Left lung (tissue), 10 donors: ENCODE results near the gene THSD8. TPM values are rescaled to one million over a fixed set of nuclear protein-coding genes. Genes with fewer than 3 reads are reported as not detected.
"Not testable (repeated sequence)": the region's sequence is repeated elsewhere in the genome, so short reads cannot be mapped to it uniquely, and the experiment has no call there.

Experiments
- ATAC-seq: fragments of 200-7000 bp; cut with Tn5 transposase; one replicate; pipeline ENCODE4 v1.9.1; 2020; ENCODE audit warnings: moderate library complexity
- DNase-seq, 4 donors: peaks; one replicate each; pipeline ENCODE4 v3.0.0-alpha.2; 2013 to 2020
- H3K27ac ChIP-seq, 2 donors: fragments of 200-600 bp; sonication (generic) in 1 of 2; one replicate each; pipeline versions ENCODE4 v1.5.0 to v1.8.0; 2020 to 2021
- H3K27me3 ChIP-seq, 2 donors: fragments of 200-600 bp; sonication (generic) in 1 of 2; one replicate each; pipeline versions ENCODE4 v1.5.0 to v1.8.0; 2020 to 2021
- H3K36me3 ChIP-seq, 2 donors: fragments of 200-600 bp; sonication (generic) in 1 of 2; one replicate each; pipeline versions ENCODE4 v1.5.0 to v1.8.0; 2020 to 2021
- H3K4me1 ChIP-seq, 2 donors: fragments of 200-600 bp; one replicate each; pipeline ENCODE4 v1.8.0; 2021
- H3K4me3 ChIP-seq, 2 donors: fragments of 200-600 bp; sonication (generic) in 1 of 2; one replicate each; pipeline versions ENCODE4 v1.5.0 to v1.8.0; 2020 to 2021; ENCODE audit warnings: mild to moderate bottlenecking in 1 of 2
- H3K9me3 ChIP-seq, 2 donors: fragments of 200-600 bp; sonication (generic) in 1 of 2; one replicate each; pipeline versions ENCODE4 v1.5.0 to v1.8.0; 2020 to 2021
- intact Hi-C, 2 donors: fragments of 100-400 bp; cut with DNase I; formaldehyde crosslinking; loops; one replicate each; pipeline versions ENCODE4 v1.11.2 to v1.14.2; 2022
- polyA plus RNA-seq, 6 donors: library from polyadenylated mRNA; unstranded; fragments of 120-200 nt; gene quantifications; one replicate each; pipeline ENCODE4 v1.2.1, GENCODE V29; 2013; ENCODE audit not compliant: insufficient read length in 6 of 6
- total RNA-seq, 2 donors: library from RNA; stranded (reverse); fragmentation: NEBNext Ultra II Directional; extraction: Animal tissue kit (Norgen Biotek cat#: 25700); gene quantifications; one replicate each; pipeline ENCODE4 v1.2.1, GENCODE V29; 2021
- TF ChIP-seq, protein P1 (sequence below), 2 donors: fragments of 200-600 bp; sonication (generic) in 1 of 2; IDR thresholded peaks; one replicate each; pipeline versions ENCODE4 v1.5.0 to v1.8.0; 2021; ENCODE audit warnings: antibody characterized with exemption in 2 of 2
- donor health status: DM: no; HTN: yes; CAD: no.
- donor health status: DM: no; HTN: no; CAD: no.

The THSD8 gene
- total and polyA plus RNA-seq, 8 donors = 2.2 to 11.6 (median 6.2) TPM

DNA sequence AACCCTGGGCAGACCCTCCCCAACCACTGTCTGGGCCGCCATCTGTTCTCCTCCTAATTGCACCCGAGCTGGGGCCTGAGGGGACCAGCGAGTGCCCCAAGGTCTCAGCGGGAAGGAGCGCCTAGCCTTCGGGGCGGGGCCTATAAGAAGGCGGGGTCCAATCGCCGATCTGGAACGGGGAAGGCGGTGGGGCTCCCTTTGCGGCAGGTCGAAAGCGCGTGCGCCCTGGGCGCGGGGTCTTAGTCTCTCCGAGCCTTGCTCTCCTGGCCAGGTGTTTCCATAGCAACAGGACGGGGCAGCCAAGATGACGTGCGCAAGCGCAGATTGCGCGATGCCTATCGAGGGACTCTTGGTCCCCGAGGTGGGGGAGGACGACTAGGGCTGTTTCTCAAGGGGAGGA, 39.2 kb downstream of the THSD8 start:
- TF ChIP-seq, protein P1, sequence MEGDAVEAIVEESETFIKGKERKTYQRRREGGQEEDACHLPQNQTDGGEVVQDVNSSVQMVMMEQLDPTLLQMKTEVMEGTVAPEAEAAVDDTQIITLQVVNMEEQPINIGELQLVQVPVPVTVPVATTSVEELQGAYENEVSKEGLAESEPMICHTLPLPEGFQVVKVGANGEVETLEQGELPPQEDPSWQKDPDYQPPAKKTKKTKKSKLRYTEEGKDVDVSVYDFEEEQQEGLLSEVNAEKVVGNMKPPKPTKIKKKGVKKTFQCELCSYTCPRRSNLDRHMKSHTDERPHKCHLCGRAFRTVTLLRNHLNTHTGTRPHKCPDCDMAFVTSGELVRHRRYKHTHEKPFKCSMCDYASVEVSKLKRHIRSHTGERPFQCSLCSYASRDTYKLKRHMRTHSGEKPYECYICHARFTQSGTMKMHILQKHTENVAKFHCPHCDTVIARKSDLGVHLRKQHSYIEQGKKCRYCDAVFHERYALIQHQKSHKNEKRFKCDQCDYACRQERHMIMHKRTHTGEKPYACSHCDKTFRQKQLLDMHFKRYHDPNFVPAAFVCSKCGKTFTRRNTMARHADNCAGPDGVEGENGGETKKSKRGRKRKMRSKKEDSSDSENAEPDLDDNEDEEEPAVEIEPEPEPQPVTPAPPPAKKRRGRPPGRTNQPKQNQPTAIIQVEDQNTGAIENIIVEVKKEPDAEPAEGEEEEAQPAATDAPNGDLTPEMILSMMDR (IDR thresholded peaks at IDR 0.05) = no peak
- DNase-seq (no peak), ATAC-seq (peak; percentile 10)
- Histone ChIP-seq H3K27ac (no peak overlapping the region), H3K27me3 (peaks cover 55 to 100% of the 10 kb centered on the region in 2 donors), H3K36me3 (no peaks in the 10 kb centered on the region), H3K4me1 (peaks cover 0 to 12% of the 10 kb centered on the region in 2 donors), H3K9me3 (no peaks in the 10 kb centered on the region), H3K4me3 (peak overlapping the region in 1 of 2 donors; percentile 4)
- intact Hi-C loops = no loop called here

- H3K27me3 ChIP-seq = peaks cover 41 to 100% of the 10 kb centered on the region in 2 donors
- intact Hi-C loops = no loop called here
These were observed 40.6 kb downstream of the THSD8 start for GRCh38 chr19:12842511-12842910.

GRCh38 chr19:12843328-12843727, 41.5 kb downstream of the THSD8 start:
- DNase-seq (no peak), ATAC-seq (no peak)
- TF ChIP-seq, protein P1 (IDR thresholded peaks at IDR 0.05) = no peak
- Histone ChIP-seq H3K27ac (no peak overlapping the region), H3K27me3 (peaks cover 34 to 100% of the 10 kb centered on the region in 2 donors), H3K36me3 (no peaks in the 10 kb centered on the region), H3K9me3 (no peaks in the 10 kb centered on the region), H3K4me3 (no peak overlapping the region), H3K4me1 (peaks cover 0 to 23% of the 10 kb centered on the region in 2 donors)
- intact Hi-C loops = no loop called here

More at GRCh38 chr19:12842511-12842910, 40.6 kb downstream of the THSD8 start:
- H3K4me3 ChIP-seq = no peak overlapping the region
- no peak overlapping the region for H3K27ac ChIP-seq
- DNase-seq = no peak
- no peaks in the 10 kb centered on the region for H3K9me3 ChIP-seq
- ATAC-seq = no peak
- no peaks in the 10 kb centered on the region for H3K36me3 ChIP-seq
- TF ChIP-seq, protein P1 (IDR thresholded peaks at IDR 0.05) = no peak
- peaks cover 0 to 18% of the 10 kb centered on the region in 2 donors for H3K4me1 ChIP-seq

DNA sequence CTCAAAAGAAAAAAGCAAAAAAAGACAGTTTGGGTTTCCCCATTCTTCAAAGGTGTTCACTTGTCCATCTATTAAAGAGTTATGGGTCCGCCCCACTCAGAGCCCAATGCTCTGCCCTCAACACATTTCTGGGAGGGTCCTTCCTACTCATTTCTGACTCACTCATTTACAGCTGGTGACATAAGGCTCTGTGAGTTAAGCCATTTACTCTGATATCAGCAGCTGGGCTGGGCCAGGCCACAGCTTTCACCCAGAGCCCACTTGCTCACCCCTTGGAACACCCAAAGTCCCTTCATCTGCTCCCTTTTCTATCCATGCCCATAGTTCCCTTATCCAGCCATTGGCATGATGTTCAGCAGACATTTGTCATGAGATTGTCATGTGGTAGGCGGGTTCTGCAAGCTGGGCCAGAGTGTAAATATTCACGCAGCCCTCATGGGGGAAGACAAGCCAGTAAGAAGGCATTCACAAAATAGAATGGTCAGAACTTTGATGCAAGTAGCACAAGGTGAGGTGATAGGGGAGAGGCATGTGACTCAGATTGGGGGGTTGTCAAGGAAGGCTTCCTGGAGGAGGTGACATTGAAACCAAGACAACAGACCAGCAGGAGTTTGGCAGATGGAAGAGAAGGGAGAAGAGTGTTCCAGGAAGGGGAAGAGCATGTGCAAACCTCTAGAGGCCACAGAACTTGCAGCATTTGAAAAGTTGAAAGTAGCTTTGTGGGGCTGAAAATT, 42.3 kb downstream of the THSD8 start:
- Histone ChIP-seq H3K4me1 (peaks cover 0 to 16% of the 10 kb centered on the region in 2 donors), H3K27ac (no peak overlapping the region), H3K4me3 (no peak overlapping the region), H3K9me3 (no peaks in the 10 kb centered on the region), H3K27me3 (peaks cover 26 to 100% of the 10 kb centered on the region in 2 donors), H3K36me3 (no peaks in the 10 kb centered on the region)
- TF ChIP-seq, protein P1 (IDR thresholded peaks at IDR 0.05) = no peak
- DNase-seq (no peak), ATAC-seq (no peak)
- intact Hi-C loops = no loop called here

- intact Hi-C loops, ATAC-seq, DNase-seq, H3K27ac ChIP-seq, H3K4me3 ChIP-seq, H3K9me3 ChIP-seq, H3K36me3 ChIP-seq: not testable (repeated sequence)
- Histone ChIP-seq H3K4me1 (peaks cover 0 to 12% of the 10 kb centered on the region in 2 donors), H3K27me3 (peaks cover 3 to 84% of the 10 kb centered on the region in 2 donors)
These were observed 44.7 kb downstream of the THSD8 start for GRCh38 chr19:12846613-12847012.
